GM19468 (cell line): ENCODE data around the gene NUDT15.
"Not testable (repeated sequence)": the region's sequence is repeated elsewhere in the genome, so short reads cannot be mapped to it uniquely, and the experiment has no call there.

Source experiments
- ATAC-seq: cut with Tn5 transposase; IDR thresholded peaks from one replicate; pipeline ENCODE4 v1.9.1; 2021; ENCODE audit warnings: mild to moderate bottlenecking, moderate library complexity, moderate number of reproducible peaks; ENCODE audit not compliant: unreplicated experiment; ENCODE audit errors: extremely low read depth

NUDT15 gene

DNA sequence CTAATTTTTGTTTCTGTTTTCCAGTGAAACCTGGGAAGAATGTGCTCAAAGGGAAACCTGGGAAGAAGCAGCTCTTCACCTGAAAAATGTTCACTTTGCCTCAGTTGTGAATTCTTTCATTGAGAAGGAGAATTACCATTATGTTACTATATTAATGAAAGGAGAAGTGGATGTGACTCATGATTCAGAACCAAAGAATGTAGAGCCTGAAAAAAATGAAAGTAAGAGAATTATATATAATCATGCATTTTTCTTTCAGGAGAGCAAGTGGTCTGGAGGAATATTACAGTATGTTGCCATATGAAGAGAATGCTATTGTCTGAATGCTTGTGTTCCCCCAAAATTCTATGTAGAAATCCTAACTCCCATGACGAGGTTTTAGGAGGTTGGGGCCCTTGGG lies 3.4 kb downstream of the NUDT15 start:
- no peak for ATAC-seq

- ATAC-seq = no peak
These were observed 5.4 kb downstream of the NUDT15 start for GRCh38 chr13:48042894-48043293.

- no peak for ATAC-seq
These were observed 6.4 kb downstream of the NUDT15 start for GRCh38 chr13:48043789-48044503.

DNA sequence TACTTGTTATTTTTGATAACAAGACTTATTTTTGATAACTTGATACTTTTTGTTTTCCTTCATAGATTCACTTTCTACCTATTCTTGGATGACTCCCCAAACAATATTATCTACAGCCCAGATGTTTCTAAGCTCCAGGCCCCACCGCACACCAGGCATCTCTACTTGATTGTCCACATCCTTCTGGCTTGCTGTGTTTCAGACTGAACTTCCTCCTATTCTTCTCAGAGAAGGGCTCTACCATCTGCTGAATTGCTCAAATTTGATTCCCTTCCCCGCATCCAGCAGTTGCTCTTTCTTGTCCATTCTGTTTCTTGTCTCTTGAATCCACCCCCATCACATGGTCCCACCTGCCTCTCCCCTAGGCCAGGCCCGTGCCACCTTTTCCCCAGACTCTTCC lies 13.0 kb downstream of the NUDT15 start:
- no peak for ATAC-seq

- ATAC-seq = no peak
These were observed 17.1 kb downstream of the NUDT15 start for GRCh38 chr13:48054601-48055000.

DNA sequence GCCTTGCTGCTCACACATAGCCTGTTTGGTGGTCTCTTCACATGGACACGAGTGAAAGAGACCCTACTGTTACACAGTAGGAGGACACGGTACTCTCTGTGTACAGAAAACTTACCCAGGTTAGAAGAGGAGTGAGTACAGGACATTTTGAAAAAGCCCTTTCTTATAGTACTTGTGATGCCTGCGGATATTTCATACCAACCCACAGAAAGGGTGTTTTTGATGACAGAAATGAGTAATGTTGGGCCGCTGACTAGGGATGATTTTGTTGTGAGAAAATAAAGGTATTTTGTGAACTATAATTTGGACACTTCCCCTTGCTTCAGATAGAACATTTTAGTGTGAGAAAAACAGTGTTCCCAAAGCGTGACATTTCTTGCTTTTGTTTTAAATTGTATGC lies 18.2 kb downstream of the NUDT15 start:
- no peak for ATAC-seq

GRCh38 chr13:48058536-48058935 lies 21.0 kb downstream of the NUDT15 start:
- not testable (repeated sequence) for ATAC-seq

GRCh38 chr13:48059951-48060350 lies 22.4 kb downstream of the NUDT15 start:
- not testable (repeated sequence) for ATAC-seq

DNA sequence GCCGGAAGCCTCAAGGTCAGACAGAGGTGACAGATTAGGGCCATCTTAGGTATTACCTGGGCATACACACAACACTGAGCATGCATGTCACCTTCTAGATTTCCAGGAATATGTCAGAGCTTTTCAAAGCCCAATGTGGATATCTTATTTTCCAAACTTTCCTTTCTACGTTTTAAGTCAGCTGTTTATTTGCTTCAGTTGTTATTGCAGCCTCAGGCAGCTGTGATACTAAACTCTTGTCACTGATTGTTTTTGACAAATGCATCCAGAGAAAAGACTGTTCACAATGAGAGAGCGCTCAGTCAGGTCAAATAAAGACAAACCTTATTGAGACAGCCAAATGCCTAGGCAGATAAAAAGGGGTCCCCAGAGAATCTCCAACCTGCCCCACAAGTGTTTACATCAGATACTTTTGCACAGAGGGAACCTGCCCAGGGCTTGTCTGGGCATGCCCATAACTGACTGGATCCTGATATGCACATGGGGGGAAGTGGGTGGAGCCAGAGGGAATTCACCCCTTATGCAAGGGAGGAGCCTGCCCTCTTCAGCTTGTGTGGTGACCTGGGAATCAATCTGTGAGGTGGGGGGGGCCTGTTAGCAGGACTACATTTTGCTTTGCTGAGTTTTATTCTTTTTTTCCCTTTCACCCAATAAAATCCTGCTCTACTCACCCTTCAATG lies 28.9 kb downstream of the NUDT15 start:
- no peak for ATAC-seq

GRCh38 chr13:48068036-48068435 lies 30.5 kb downstream of the NUDT15 start:
- no peak for ATAC-seq

- no peak for ATAC-seq
These were observed 31.4 kb downstream of the NUDT15 start for GRCh38 chr13:48068952-48069351.

DNA sequence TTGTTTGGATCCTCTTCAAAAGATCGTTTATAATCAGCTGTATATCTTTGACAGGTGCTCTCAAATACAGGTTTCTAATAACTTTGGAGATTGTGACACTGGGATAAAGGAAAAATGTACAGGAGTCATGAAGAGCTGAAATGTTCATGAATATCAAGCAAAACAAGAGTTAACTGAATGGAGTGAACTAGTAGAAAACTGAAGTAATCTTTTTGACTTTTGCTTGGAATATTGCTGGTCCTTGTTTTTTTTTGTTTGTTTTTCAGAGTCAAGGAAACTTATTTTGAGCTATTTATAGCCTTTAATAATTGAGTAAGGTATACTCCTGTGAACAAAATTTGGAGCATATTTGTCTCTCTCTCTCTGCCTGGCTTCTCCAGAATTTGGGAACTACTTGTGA lies 32.0 kb downstream of the NUDT15 start:
- ATAC-seq = no peak

- no peak for ATAC-seq
These were observed 33.4 kb downstream of the NUDT15 start for GRCh38 chr13:48070942-48071341.

DNA sequence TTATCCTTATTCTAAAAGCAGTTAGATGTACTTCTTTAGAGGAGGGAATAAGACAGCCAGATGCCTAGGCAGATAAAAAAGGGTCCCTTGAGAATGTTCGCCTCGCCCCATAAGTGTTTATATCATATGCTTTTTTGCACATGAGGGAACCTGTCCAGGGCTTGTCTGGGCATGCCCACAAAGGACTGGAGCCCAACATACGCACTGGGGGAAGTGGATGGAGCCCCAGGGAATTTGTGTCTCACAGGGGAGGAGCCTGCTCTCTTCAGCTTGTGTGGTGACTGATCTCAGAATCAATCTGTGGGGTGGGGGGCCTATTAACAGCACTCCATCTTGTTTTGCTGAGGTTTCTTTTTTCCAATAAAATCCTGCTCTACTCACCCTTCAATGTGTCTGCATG lies 34.8 kb downstream of the NUDT15 start:
- no peak for ATAC-seq

DNA sequence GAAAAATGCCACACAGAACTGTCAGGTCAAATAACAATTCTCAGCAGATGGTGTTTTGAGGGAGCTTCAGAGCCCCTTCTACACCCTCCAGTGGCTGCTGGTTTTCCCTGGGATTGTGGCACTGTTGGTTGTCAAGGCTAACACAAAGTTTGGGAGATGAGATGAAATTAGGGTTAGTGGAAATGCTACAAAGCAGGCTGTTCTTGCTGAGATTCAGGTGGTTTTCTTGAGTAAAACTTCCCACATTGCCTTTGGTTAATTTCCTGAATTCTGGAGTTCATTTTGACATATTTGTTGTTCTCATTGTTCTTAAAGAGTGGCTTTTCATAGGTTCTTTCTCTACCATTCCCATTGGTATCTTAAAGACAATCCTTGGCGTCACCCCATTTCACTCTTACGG lies 35.3 kb downstream of the NUDT15 start:
- ATAC-seq = no peak

DNA sequence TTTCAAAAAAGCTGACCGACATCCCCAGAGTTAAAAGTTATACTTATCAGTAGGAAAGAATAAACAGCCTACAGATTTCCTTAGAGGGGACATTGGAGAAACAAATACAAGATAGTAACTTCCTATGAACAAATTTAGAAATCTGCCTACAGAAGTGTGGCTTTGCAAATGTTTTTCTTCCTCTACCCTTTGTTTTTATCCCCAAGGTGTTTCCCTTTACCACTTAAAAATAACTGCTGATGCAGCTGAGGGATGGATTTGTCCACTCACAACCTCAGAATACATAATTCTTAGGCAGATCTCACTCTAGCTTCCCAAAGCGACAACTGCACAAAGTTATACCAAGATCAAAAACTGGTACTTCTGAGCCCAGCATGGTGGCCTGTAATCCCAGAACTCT lies 36.5 kb downstream of the NUDT15 start:
- ATAC-seq = no peak

- ATAC-seq = peak; percentile 97
These were observed 40.7 kb downstream of the NUDT15 start for GRCh38 chr13:48078251-48078656.

DNA sequence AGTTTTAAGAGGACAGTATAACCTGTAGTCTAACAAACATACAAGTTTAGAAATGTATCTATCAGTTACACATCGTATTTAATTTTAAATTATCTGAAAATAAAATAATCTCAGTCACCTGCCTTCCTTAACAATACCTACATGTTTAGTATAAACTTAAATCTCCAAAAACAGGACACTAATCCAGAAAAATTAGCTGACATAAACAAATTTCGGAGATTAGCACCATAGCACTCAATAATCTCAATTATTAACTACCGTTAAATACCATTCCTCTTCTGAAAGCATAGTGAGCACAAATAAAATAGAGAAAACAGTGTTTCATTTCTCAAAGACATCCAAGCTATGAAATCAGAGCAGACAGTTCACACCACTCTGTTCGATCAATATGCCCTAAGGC lies 44.2 kb downstream of the NUDT15 start:
- ATAC-seq = no peak

- ATAC-seq = no peak
These were observed 48.7 kb downstream of the NUDT15 start for GRCh38 chr13:48086272-48086671.

GRCh38 chr13:48093588-48093987 lies 56.1 kb downstream of the NUDT15 start:
- no peak for ATAC-seq

GRCh38 chr13:48094404-48094780 lies 56.9 kb downstream of the NUDT15 start:
- ATAC-seq = no peak
